H1 (cell line): ENCODE data around the gene KLHDC1. TPM values are rescaled to one million over a fixed set of nuclear protein-coding genes. Genes with fewer than 3 reads are reported as not detected.

Source experiments
- CTCF ChIA-PET: fragments of 300-600 bp; sonication (Branson Sonifier 250); formaldehyde crosslinking; loops from one replicate; lab custom pipeline; 2021; ENCODE audit not compliant: partially characterized antibody; lab: Charles Lee
- POLR2A ChIA-PET: fragments of 300-600 bp; sonication (Branson Sonifier 250); formaldehyde crosslinking; loops from one replicate; lab custom pipeline; 2021; ENCODE audit warnings: inconsistent platforms; ENCODE audit not compliant: partially characterized antibody; lab: Charles Lee
- DNase-seq, 2 experiments: peaks; one replicate each; pipeline versions ENCODE4 v3.0.0 to v3.0.0-alpha.2; 2010 to 2022; ENCODE audit warnings: low spot score in 2 of 2, low read depth in 1 of 2, mixed read lengths in 1 of 2
- FAIRE-seq: peaks from 2 replicates; lab custom pipeline; 2011; peaks lifted over from hg19 to GRCh38; lab: Jason Lieb, UNC
- H2AFZ ChIP-seq: 2 replicates; pipeline ENCODE4 v1.8.1; 2012; ENCODE audit warnings: low read length, inconsistent platforms
- H2AK5ac ChIP-seq: 2 replicates; pipeline ENCODE4 v1.6.1; 2013; ENCODE audit warnings: low read depth, low read length
- H2BK120ac ChIP-seq: replicated peaks from 2 replicates; pipeline ENCODE3; 2013; ENCODE audit warnings: low read depth, low read length, inconsistent platforms
- H2BK12ac ChIP-seq: 2 replicates; pipeline ENCODE4 v1.6.1; 2013; ENCODE audit warnings: low read depth, low read length
- H2BK15ac ChIP-seq: 2 replicates; pipeline ENCODE4 v1.6.1; 2013; ENCODE audit warnings: low read length
- H2BK20ac ChIP-seq: 2 replicates; pipeline ENCODE4 v1.6.1; 2013; ENCODE audit warnings: low read length
- H2BK5ac ChIP-seq: 2 replicates; pipeline ENCODE4 v1.6.1; 2013; ENCODE audit warnings: low read depth, low read length
- H3K14ac ChIP-seq: 2 replicates; pipeline ENCODE4 v1.6.1; 2013; ENCODE audit warnings: inconsistent platforms; ENCODE audit not compliant: insufficient read length
- H3K18ac ChIP-seq: 2 replicates; pipeline ENCODE4 v1.6.1; 2013; ENCODE audit warnings: low read length; ENCODE audit errors: extremely low read depth
- H3K23ac ChIP-seq: 2 replicates; pipeline ENCODE4 v1.6.1; 2013; ENCODE audit warnings: inconsistent platforms; ENCODE audit not compliant: insufficient read length
- H3K23me2 ChIP-seq: 2 replicates; pipeline ENCODE4 v1.6.1; 2013; ENCODE audit warnings: low read depth, low read length
- H3K27ac ChIP-seq: 2 replicates; pipeline ENCODE4 v1.6.1; 2011; ENCODE audit warnings: low read depth, low read length, inconsistent platforms
- H3K27me3 ChIP-seq, 4 experiments: replicated peaks in 1 of 4; 1 replicate in 1 of 4; 2 replicates in 3 of 4; pipeline versions ENCODE4 v1.6.1 to v1.8.1; 2011 to 2013; ENCODE audit warnings: low read length in 3 of 4, mild to moderate bottlenecking in 3 of 4, inconsistent platforms in 2 of 4, mixed read lengths in 2 of 4, moderate library complexity in 1 of 4; ENCODE audit not compliant: control insufficient read depth in 3 of 4, insufficient read depth in 3 of 4; ENCODE audit errors: extremely low read depth in 1 of 4
- H3K36me3 ChIP-seq, 4 experiments: 2 replicates each; pipeline versions ENCODE4 v1.6.1 to v1.8.1; 2011 to 2013; ENCODE audit warnings: mild to moderate bottlenecking in 4 of 4, low read length in 3 of 4, moderate library complexity in 2 of 4, control low read depth in 1 of 4, inconsistent platforms in 1 of 4; ENCODE audit not compliant: insufficient read depth in 4 of 4, control insufficient read depth in 2 of 4
- H3K4ac ChIP-seq: replicated peaks from 2 replicates; pipeline ENCODE3; 2013; ENCODE audit warnings: low read length, low read depth, mixed read lengths, inconsistent platforms; ENCODE audit not compliant: insufficient read length
- H3K4me1 ChIP-seq, 4 experiments: replicated peaks in 1 of 4; 1 replicate in 1 of 4; 2 replicates in 3 of 4; pipeline versions ENCODE4 v1.6.1 to v1.8.1; 2011 to 2013; ENCODE audit warnings: low read length in 3 of 4, inconsistent platforms in 2 of 4, mixed read lengths in 1 of 4; ENCODE audit not compliant: insufficient read depth in 4 of 4, control insufficient read depth in 3 of 4
- H3K4me2 ChIP-seq, 2 experiments: 2 replicates each; pipeline versions ENCODE4 v1.6.1 to v1.8.1; 2011 to 2013; ENCODE audit warnings: low read depth in 2 of 2, low read length in 2 of 2, control low read depth in 1 of 2, inconsistent platforms in 1 of 2, mild to moderate bottlenecking in 1 of 2; ENCODE audit not compliant: insufficient read depth in 1 of 2
- H3K4me3 ChIP-seq, 4 experiments: fragments of 200-600, 300-600 bp in 1 of 4; sonication (generic), shearing (Covaris generic), sonication (Bioruptor Twin) in 1 of 4; 2 replicates each; pipeline versions ENCODE4 v1.5.1 to v1.8.1; 2011 to 2016; ENCODE audit warnings: low read length in 4 of 4, low read depth in 3 of 4, control low read depth in 2 of 4, inconsistent platforms in 2 of 4, mild to moderate bottlenecking in 2 of 4, mixed read lengths in 1 of 4, moderate library complexity in 1 of 4; ENCODE audit not compliant: insufficient read depth in 2 of 4; ENCODE audit errors: extremely low read depth in 1 of 4
- H3K56ac ChIP-seq: replicated peaks from 2 replicates; pipeline ENCODE3; 2013; ENCODE audit warnings: low read depth, mild to moderate bottlenecking, mixed read lengths, low read length, inconsistent platforms; ENCODE audit not compliant: insufficient read length
- H3K79me1 ChIP-seq: 2 replicates; pipeline ENCODE4 v1.6.1; 2013; ENCODE audit warnings: low read depth, low read length, control low read depth
- H3K79me2 ChIP-seq, 2 experiments: 2 replicates each; pipeline versions ENCODE4 v1.6.1 to v1.8.1; 2012 to 2013; ENCODE audit warnings: low read length in 2 of 2, mild to moderate bottlenecking in 2 of 2, inconsistent platforms in 1 of 2; ENCODE audit not compliant: insufficient read depth in 2 of 2, control insufficient read depth in 1 of 2
- H3K9ac ChIP-seq, 4 experiments: replicated peaks in 1 of 4; 1 replicate in 1 of 4; 2 replicates in 3 of 4; pipeline versions ENCODE4 v1.6.1 to v1.8.1; 2011 to 2013; ENCODE audit warnings: low read depth in 3 of 4, low read length in 3 of 4, control low read depth in 2 of 4, mild to moderate bottlenecking in 2 of 4, moderate library complexity in 2 of 4, inconsistent platforms in 1 of 4; ENCODE audit errors: extremely low read depth in 1 of 4
- H3K9me3 ChIP-seq, 2 experiments: 2 replicates each; pipeline versions ENCODE4 v1.6.1 to v1.8.1; 2012 to 2013; ENCODE audit warnings: mild to moderate bottlenecking in 2 of 2, moderate library complexity in 2 of 2, control low read depth in 1 of 2, inconsistent platforms in 1 of 2, low read depth in 1 of 2, low read length in 1 of 2, mixed read lengths in 1 of 2; ENCODE audit not compliant: insufficient read depth in 2 of 2
- H4K20me1 ChIP-seq, 2 experiments: replicated peaks in 1 of 2; 2 replicates each; pipeline versions ENCODE3 to v1.8.1; 2011 to 2013; ENCODE audit warnings: inconsistent platforms in 2 of 2, low read length in 2 of 2, mild to moderate bottlenecking in 1 of 2; ENCODE audit not compliant: insufficient read depth in 2 of 2, control insufficient read depth in 1 of 2
- H4K5ac ChIP-seq: 2 replicates; pipeline ENCODE4 v1.6.1; 2013; ENCODE audit warnings: low read length, low read depth, mixed read lengths, inconsistent platforms; ENCODE audit not compliant: insufficient read length
- H4K8ac ChIP-seq: 2 replicates; pipeline ENCODE4 v1.8.0; 2013; ENCODE audit warnings: mild to moderate bottlenecking, moderate library complexity, low read length, inconsistent platforms; ENCODE audit not compliant: insufficient read depth; ENCODE audit errors: extremely low read depth
- H4K91ac ChIP-seq: replicated peaks from 2 replicates; pipeline ENCODE3; 2013; ENCODE audit warnings: low read length, mixed read lengths, inconsistent platforms; ENCODE audit not compliant: insufficient read length
- ATF3 ChIP-seq: IDR thresholded peaks from 2 replicates; pipeline ENCODE4 v1.6.1; 2011; ENCODE audit warnings: low read depth, mild to moderate bottlenecking, low read length; ENCODE audit not compliant: insufficient read depth
- CTBP2 ChIP-seq: IDR thresholded peaks from 2 replicates; pipeline ENCODE4 v1.7.0; 2011; ENCODE audit warnings: borderline replicate concordance, mild to moderate bottlenecking, moderate library complexity, mixed read lengths, low read length; ENCODE audit not compliant: insufficient read depth, insufficient read length
- GTF2F1 ChIP-seq: IDR thresholded peaks from 2 replicates; pipeline ENCODE4 v1.6.1; 2012; ENCODE audit warnings: low read depth, low read length, improper control_type of control experiment, borderline replicate concordance
- KDM4A ChIP-seq: IDR thresholded peaks from one replicate; pipeline ENCODE4 v1.7.1; 2012; ENCODE audit warnings: low read depth, mild to moderate bottlenecking, moderate library complexity, low read length, inconsistent platforms; ENCODE audit not compliant: severe bottlenecking
- KDM5A ChIP-seq: fragments of 200-600 bp; IDR thresholded peaks from 2 replicates; pipeline ENCODE4 v1.7.1; 2012; ENCODE audit warnings: mild to moderate bottlenecking, low read length, inconsistent platforms, mixed read lengths
- RBBP5 ChIP-seq: IDR thresholded peaks from 2 replicates; pipeline ENCODE4 v1.7.1; 2012; ENCODE audit warnings: low read depth, mild to moderate bottlenecking, inconsistent platforms, low read length, moderate library complexity, borderline replicate concordance
- RNF2 ChIP-seq: fragments of 200-900, 300-1000 bp; sonication (generic); IDR thresholded peaks from 2 replicates; pipeline ENCODE4 v1.7.1; 2016; ENCODE audit warnings: borderline replicate concordance, low read depth, mild to moderate bottlenecking, antibody characterized with exemption, low read length; ENCODE audit not compliant: poor library complexity, severe bottlenecking; ENCODE audit errors: missing control alignments
- SIN3A ChIP-seq, 2 experiments: IDR thresholded peaks in 1 of 2; conservative IDR thresholded peaks in 1 of 2; 2 replicates each; pipeline ENCODE4 v1.6.1; 2011 to 2012; ENCODE audit warnings: low read length in 2 of 2, improper control_type of control experiment in 1 of 2, low read depth in 1 of 2, mild to moderate bottlenecking in 1 of 2
- SIX5 ChIP-seq: IDR thresholded peaks from 2 replicates; pipeline ENCODE4 v1.6.1; 2011; ENCODE audit warnings: mild to moderate bottlenecking, low read depth, low read length
- WGBS, 2 experiments: shearing (Covaris generic) in 1 of 2; methylation state at CpG; one replicate each; pipeline versions ENCODE4 v1.1.6 to v1.1.7; 2013 to 2015; ENCODE audit warnings: low lambda C conversion rate in 2 of 2, mixed read lengths in 2 of 2, inconsistent platforms in 1 of 2, low coverage in 1 of 2, missing lambda C conversion rate in 1 of 2; ENCODE audit not compliant: insufficient replicate concordance in 2 of 2, insufficient coverage in 1 of 2, insufficient read length in 1 of 2; ENCODE audit errors: extremely low coverage in 1 of 2, missing lambda C conversion rate in 1 of 2; 5-methylcytosine and 5-hydroxymethylcytosine counted together
- polyA plus RNA-seq, 7 experiments: library from polyadenylated mRNA; depleted of rRNA in 3 of 7; stranded (reverse) in 5 of 7; unstranded in 2 of 7; fragments of >200 nt in 5 of 7; fragments of 200-250 nt in 2 of 7; gene quantifications; 1 replicate in 5 of 7; 2 replicates in 1 of 7; 4 replicates in 1 of 7; pipeline versions ENCODE4 v1.2.1 to v1.2.3, GENCODE V29; 2011 to 2013; ENCODE audit warnings: missing spikeins in 2 of 7, mixed read lengths in 2 of 7
- total RNA-seq: library from RNA; stranded (reverse); fragmentation: NEBNext Ultra II Directional; extraction: Animal tissue kit (Norgen Biotek cat#: 25700); gene quantifications from 2 replicates; pipeline ENCODE4 v1.2.1, GENCODE V29; 2021

KLHDC1 gene
- total and polyA plus RNA-seq, 2 of the 8 experiments (the other 6 are each of a cell fraction or from before 2014, with no cell fraction given) = 0.08 TPM; not detected in 1

DNA sequence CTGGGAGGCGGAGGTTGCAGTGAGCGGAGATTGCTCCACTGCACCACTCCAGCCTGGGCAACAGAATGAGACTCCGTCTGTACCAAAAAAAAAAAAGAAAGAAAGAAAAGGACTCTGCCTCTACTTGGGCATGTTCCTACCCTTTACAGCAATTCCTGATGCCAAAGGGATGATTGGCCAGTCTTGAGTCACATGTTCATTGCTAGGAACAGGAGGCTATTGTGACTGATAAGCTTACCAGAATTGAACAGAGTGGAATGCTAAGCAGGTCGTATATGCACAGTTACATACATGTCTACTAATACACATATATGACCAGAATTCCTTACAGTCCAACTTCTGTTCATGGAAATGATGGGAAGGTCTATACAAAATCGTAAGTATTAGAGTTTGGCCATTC, 34.3 kb downstream of the KLHDC1 start:
- Histone ChIP-seq H3K27me3 (no peaks in the 10 kb centered on the region), H3K36me3 (no peaks in the 10 kb centered on the region), H2AFZ (peak overlapping the region; percentile 15; the same call in 1 of the 2 replicates), H3K4me3 (no peak overlapping the region), H2BK5ac (no peak overlapping the region), H3K27ac (no peak overlapping the region), H2BK20ac (no peak overlapping the region), H3K9me3 (no peaks in the 10 kb centered on the region), H4K91ac (no peak overlapping the region), H2BK120ac (no peak overlapping the region), H2BK12ac (no peak overlapping the region), H3K79me2 (no peaks in the 10 kb centered on the region), H4K20me1 (no peaks in the 10 kb centered on the region), H2BK15ac (no peak overlapping the region), H3K79me1 (no peaks in the 10 kb centered on the region; the same call in 1 of the 2 replicates), H3K23ac (no peak overlapping the region), H3K9ac (no peak overlapping the region), H3K14ac (no peak overlapping the region), H2AK5ac (no peak overlapping the region), H3K4me1 (no peaks in the 10 kb centered on the region), H4K5ac (no peak overlapping the region), H3K18ac (no peak overlapping the region), H3K4ac (no peak overlapping the region), H3K56ac (no peak overlapping the region), H4K8ac (no peak overlapping the region), H3K23me2 (no peaks in the 10 kb centered on the region), H3K4me2 (no peak overlapping the region)
- 88% methylated on average over 5 of the region's 5 CpGs; no CpG with 5 or more reads in 1 of the 2 experiments for WGBS, 2 experiments
- DNase-seq (no peak), FAIRE-seq (no peak)
- ChIA-PET CTCF (interaction anchor here (0.7 kb wide), 1 partner anchor 32 kb away, joined by 3 read pairs; no protein-coding TSS in a partner anchor), POLR2A (no interaction called here)
- TF ChIP-seq CTBP2 (no peak), RNF2 (no peak), SIN3A (conservative IDR thresholded peaks at IDR 0.05 in 1 of 2, IDR thresholded peaks at IDR 0.05 in 1 of 2; ENCODE audit: low read depth in 1 of 2, low read length in 2 of 2) (no peak), SIX5 (no peak), KDM5A (no peak), GTF2F1 (no peak), ATF3 (no peak), RBBP5 (no peak), KDM4A (no peak)
